GM18951 (cell line): Measurements from ENCODE around the gene FGR.
"Not testable (repeated sequence)": the region's sequence is repeated elsewhere in the genome, so short reads cannot be mapped to it uniquely, and the experiment has no call there.

ENCODE experiments used
- POLR2A ChIP-seq: IDR thresholded peaks from 4 replicates; pipeline ENCODE4 v1.6.1; 2011; ENCODE audit warnings: mild to moderate bottlenecking; ENCODE audit not compliant: insufficient read length, insufficient read depth; ENCODE audit errors: extremely low read depth
- in situ Hi-C: fragments of 300-500 bp; cut with MboI; formaldehyde crosslinking; loops from one replicate; pipeline ENCODE4 v1.12.0; 2022; ENCODE audit warnings: low sequenced_read_pairs, mixed read lengths, inconsistent platforms; ENCODE audit not compliant: unreplicated experiment

FGR gene

GRCh38 chr1:27624467-27625178 is 10.4 kb downstream of the FGR start:
- in situ Hi-C loops: no loop called here

DNA sequence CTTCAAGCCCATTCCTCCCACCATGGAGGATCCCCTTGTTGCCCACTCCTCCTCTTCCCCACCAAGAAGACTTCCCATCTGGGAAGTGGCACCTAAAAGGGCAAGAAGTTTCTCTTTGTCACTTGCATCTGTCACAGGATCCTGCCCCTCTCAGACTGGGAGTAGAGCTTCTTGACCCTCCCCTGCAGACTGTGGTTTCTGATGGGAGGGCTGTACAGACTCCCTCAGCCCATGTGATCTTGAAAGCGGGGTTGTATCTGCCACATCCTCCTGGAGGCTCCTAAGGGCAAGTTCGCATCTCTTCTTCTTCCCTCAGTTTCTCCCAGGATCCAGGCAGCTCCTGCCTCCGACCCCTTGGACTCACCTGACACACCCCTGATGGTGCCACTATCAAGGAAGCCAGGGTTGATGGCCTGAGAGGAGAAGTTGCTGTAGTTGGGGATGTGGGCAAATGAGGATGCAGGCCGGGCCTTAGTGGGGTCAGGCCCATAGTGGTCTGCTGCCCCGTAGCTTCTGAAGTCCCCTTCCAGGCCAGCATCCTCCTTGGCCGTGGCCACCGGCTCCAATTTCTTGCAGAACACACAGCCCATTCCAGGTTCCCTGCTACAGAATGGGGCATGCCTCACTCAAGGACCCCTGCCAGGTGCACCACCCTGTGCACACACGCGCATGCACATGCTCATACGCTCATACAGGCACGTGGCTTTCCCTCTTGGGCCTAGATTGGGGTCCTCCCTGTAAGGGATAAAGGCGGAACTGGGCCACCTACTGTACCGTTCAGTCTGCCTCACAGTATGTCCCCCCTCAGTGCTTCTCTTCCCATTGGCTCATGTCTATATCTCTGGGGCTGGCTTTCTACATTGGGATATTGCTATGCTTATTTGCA is 11.4 kb downstream of the FGR start:
- TF ChIP-seq POLR2A: peak; percentile 14
- in situ Hi-C loops: no loop called here

More at GRCh38 chr1:27624467-27625178, 10.4 kb downstream of the FGR start:
- no peak for TF ChIP-seq POLR2A

DNA sequence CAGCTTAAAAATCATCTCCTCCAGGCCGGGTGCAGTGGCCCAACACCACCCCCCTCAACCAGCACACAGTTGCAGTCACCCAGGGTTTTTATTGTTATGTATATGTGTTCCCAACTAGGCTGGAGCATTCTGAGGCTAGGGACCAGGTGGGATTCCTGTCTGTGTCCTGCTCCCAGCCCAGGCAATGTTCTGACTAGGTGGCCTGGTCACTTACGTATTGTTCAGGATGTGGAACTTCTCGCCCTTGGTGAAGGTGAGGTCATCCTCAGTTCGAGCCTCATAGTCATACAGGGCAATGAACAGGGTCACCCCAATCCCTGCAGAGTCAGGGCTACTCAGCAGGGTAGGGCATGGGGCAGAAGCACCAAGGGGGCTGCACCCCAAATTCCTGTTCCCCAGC is 12.2 kb downstream of the FGR start:
- in situ Hi-C loops: no loop called here
- TF ChIP-seq POLR2A: no peak

- no peak for TF ChIP-seq POLR2A
- in situ Hi-C loops: no loop called here
Measured at GRCh38 chr1:27621051-27621920, 13.7 kb downstream of the FGR start.

GRCh38 chr1:27619782-27620438 is 15.1 kb downstream of the FGR start:
- in situ Hi-C loops: not testable (repeated sequence)

GRCh38 chr1:27618341-27619082 is 16.5 kb downstream of the FGR start:
- in situ Hi-C loops: no loop called here
- TF ChIP-seq POLR2A: no peak

DNA sequence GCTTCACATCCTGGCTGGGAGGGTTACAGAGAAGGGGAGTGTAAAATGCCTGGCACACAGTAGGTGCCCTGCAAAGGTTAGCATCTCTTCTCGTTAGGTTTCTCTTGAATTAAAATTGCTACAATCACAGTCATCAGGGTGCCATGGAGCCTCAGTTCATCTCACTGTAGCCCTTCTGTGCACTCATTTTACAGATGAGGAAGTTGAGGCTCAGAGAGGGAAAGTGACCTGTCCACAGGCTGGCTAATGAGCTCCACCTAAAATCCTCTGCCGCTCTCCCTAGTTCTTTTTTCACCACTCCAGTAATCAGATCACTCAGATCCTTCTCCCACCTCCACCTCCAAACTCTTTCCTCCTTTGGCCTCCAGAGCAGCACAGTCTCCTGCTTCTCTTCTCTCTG is 17.6 kb downstream of the FGR start:
- in situ Hi-C loops: no loop called here

DNA sequence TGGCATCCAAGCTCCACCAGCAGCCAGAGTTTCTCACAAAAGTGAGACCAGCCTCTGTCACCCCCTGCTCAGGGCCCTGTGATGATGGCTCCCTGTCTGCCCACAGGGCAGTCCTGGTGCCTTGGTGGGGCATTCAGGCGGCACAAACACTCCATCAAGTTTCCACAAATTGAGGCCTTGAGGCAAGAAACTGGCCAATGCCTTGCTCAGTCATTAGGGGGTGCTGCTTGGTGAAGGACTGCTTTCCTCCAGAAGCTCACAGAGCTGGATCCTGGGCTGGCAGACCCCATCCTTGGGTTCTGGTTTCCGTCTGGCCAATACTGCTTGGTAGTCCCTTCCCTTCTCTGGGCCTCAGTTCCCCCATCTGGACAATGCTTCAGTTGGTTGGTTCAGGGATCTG is 18.5 kb downstream of the FGR start:
- no peak for TF ChIP-seq POLR2A
- in situ Hi-C loops: no loop called here

More for the DNA sequence above, 17.6 kb downstream of the FGR start:
- TF ChIP-seq POLR2A: no peak

DNA sequence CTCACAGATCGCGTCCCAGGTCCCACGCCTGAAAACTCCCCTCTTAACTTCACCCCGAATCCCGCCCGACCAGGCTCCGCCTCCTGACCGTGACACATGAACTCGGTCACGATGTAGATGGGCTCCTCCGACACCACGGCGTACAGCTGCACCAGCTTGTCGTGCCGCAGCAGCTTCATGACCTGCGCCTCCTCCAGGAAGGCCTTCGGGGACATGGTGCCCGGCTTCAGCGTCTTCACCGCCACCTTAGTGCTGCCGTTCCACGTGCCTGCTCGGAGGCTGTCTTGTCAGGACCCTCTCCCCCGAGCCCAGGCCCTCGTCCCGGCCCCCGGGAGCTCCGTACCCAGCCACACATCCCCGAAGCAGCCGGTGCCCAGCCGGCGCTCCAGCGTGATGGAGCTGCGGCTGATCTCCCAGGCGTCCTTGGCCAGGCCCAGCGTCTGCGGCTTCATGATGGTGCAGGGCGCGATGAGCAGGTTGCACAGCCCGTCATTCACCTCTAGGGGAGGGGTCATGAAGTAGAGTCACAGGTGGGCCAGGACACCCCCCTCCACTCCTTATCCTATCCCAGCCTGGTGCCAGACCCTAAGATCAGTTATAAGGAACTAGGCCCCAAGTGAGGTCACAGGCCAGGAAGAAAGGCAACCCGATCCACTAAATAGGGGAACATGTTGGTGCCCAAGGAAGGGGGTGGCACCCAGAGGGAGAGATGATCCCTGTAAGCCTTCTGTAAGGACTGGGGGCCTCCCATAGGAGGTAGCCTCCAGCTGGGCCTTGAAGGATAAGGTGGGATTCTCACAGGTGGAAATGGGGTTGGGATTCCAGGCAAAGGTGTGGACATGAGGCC is 19.4 kb downstream of the FGR start:
- in situ Hi-C loops: no loop called here
- no peak for TF ChIP-seq POLR2A

- in situ Hi-C loops: no loop called here
- no peak for TF ChIP-seq POLR2A
Measured at GRCh38 chr1:27614625-27615344, 20.2 kb downstream of the FGR start.
